ENCODE results near the gene KRT75. TPM values are rescaled to one million over a fixed set of nuclear protein-coding genes. Genes with fewer than 3 reads are reported as not detected.

The KRT75 gene
- total RNA-seq, 1 experiment from 2014 or later: not detected

- H2AFZ ChIP-seq: no peak overlapping the region
- no peak overlapping the region for H3K27ac ChIP-seq
- no TSS peak for BruUV-seq (replicated peaks)
Measured at GRCh38 chr12:52391618-52392002, 42.6 kb downstream of the KRT75 start.

GRCh38 chr12:52390739-52391617 is 43.2 kb downstream of the KRT75 start:
- H3K27ac ChIP-seq: no peak overlapping the region
- ChIA-PET POLR2A (ENCODE audit: unreplicated experiment) (no interaction called here), CTCF (interaction anchor here (0.7 kb wide), 1 partner anchor 105 kb away, joined by 3 read pairs; no protein-coding TSS in a partner anchor)
- BruUV-seq (replicated peaks): no TSS peak
- no peak overlapping the region for H3K4me3 ChIP-seq
- no peaks in the 10 kb centered on the region for H4K20me1 ChIP-seq (ENCODE audit: insufficient read depth)
- H3K9me3 ChIP-seq (ENCODE audit: insufficient read depth, low read depth): no peaks in the 10 kb centered on the region
- no peak overlapping the region for H2AFZ ChIP-seq
- no peak overlapping the region for H3K4me2 ChIP-seq
- DNase-seq: peak in 1 of 2 experiments; percentile 31
- no peaks in the 10 kb centered on the region for H3K9me2 ChIP-seq (ENCODE audit: insufficient read depth)
- no peaks in the 10 kb centered on the region for H3K36me3 ChIP-seq (ENCODE audit: low read depth)
- TF ChIP-seq CTCF (conservative IDR thresholded peaks at IDR 0.05) (peak; percentile 83), EZH2 (IDR thresholded peaks at IDR 0.05; ENCODE audit: low read depth) (no peak)
- H3K4me1 ChIP-seq (replicated peaks; ENCODE audit: insufficient read depth): no peaks in the 10 kb centered on the region
- intact Hi-C loops (cut with micrococcal nuclease; ENCODE audit: unreplicated experiment): no loop called here
- H3K79me2 ChIP-seq (ENCODE audit: low read depth): no peaks in the 10 kb centered on the region
- H3K27me3 ChIP-seq (ENCODE audit: insufficient read depth, low read depth): no peaks in the 10 kb centered on the region
- H3F3A ChIP-seq (ENCODE audit: insufficient read depth, low read depth): no peaks in the 10 kb centered on the region; the same call in 1 of the 2 replicates

More at GRCh38 chr12:52391618-52392002, 42.6 kb downstream of the KRT75 start:
- Histone ChIP-seq H3K36me3 (ENCODE audit: low read depth) (no peaks in the 10 kb centered on the region), H3K4me1 (replicated peaks; ENCODE audit: insufficient read depth) (no peaks in the 10 kb centered on the region), H3K4me3 (no peak overlapping the region), H3K27me3 (ENCODE audit: insufficient read depth, low read depth) (no peaks in the 10 kb centered on the region), H3K9me3 (ENCODE audit: insufficient read depth, low read depth) (no peaks in the 10 kb centered on the region), H3K4me2 (no peak overlapping the region), H3F3A (ENCODE audit: insufficient read depth, low read depth) (no peaks in the 10 kb centered on the region; the same call in 1 of the 2 replicates), H3K79me2 (ENCODE audit: low read depth) (no peaks in the 10 kb centered on the region), H4K20me1 (ENCODE audit: insufficient read depth) (no peaks in the 10 kb centered on the region), H3K9me2 (ENCODE audit: insufficient read depth) (no peaks in the 10 kb centered on the region)
- ChIA-PET POLR2A (ENCODE audit: unreplicated experiment) (interaction anchor here (0.6 kb wide), 1 partner anchor 319 kb away, joined by 3 read pairs; no protein-coding TSS in a partner anchor), CTCF (no interaction called here)
- TF ChIP-seq CTCF (conservative IDR thresholded peaks at IDR 0.05) (no peak), EZH2 (IDR thresholded peaks at IDR 0.05; ENCODE audit: low read depth) (no peak)
- DNase-seq: no peak
- intact Hi-C loops (cut with micrococcal nuclease; ENCODE audit: unreplicated experiment): no loop called here

- H3K4me3 ChIP-seq: no peak overlapping the region
- H3K9me3 ChIP-seq (ENCODE audit: insufficient read depth, low read depth): no peaks in the 10 kb centered on the region
- intact Hi-C loops (cut with micrococcal nuclease; ENCODE audit: unreplicated experiment): no loop called here
- ChIA-PET POLR2A (ENCODE audit: unreplicated experiment) (no interaction called here), CTCF (interaction anchor here (0.7 kb wide), 1 partner anchor 69 kb away, joined by 17 read pairs; no protein-coding TSS in a partner anchor)
- DNase-seq: no peak
- no peaks in the 10 kb centered on the region for H3K27me3 ChIP-seq (ENCODE audit: insufficient read depth, low read depth)
- no peaks in the 10 kb centered on the region for H3K9me2 ChIP-seq (ENCODE audit: insufficient read depth)
- H4K20me1 ChIP-seq (ENCODE audit: insufficient read depth): no peaks in the 10 kb centered on the region
- no peak overlapping the region for H3K27ac ChIP-seq
- no peak for TF ChIP-seq EZH2 (IDR thresholded peaks at IDR 0.05; ENCODE audit: low read depth)
- no peak for TF ChIP-seq CTCF (conservative IDR thresholded peaks at IDR 0.05)
- H3K36me3 ChIP-seq (ENCODE audit: low read depth): no peaks in the 10 kb centered on the region
- BruUV-seq (replicated peaks): no TSS peak
- H3K4me1 ChIP-seq (replicated peaks; ENCODE audit: insufficient read depth): no peaks in the 10 kb centered on the region
- H3K79me2 ChIP-seq (ENCODE audit: low read depth): no peaks in the 10 kb centered on the region
- no peak overlapping the region for H3K4me2 ChIP-seq
- no peak overlapping the region for H2AFZ ChIP-seq
- no peaks in the 10 kb centered on the region; the same call in 1 of the 2 replicates for H3F3A ChIP-seq (ENCODE audit: insufficient read depth, low read depth)
Measured at GRCh38 chr12:52389313-52390207, 44.6 kb downstream of the KRT75 start.

All from PC-9 (cell line).